Measurements from ENCODE around the gene JAKMIP1. TPM values are rescaled to one million over a fixed set of nuclear protein-coding genes. Genes with fewer than 3 reads are reported as not detected.

Gene JAKMIP1
- total RNA-seq, 1 donor from 2014 or later = 0.89 TPM

- Mint-ChIP-seq H3K4me3 (ENCODE audit: low read depth) (no peak overlapping the region), H3K36me3 (ENCODE audit: insufficient read depth) (no peaks in the 10 kb centered on the region), H3K27ac (no peak overlapping the region), H3K4me1 (ENCODE audit: low read depth) (no peaks in the 10 kb centered on the region), H3K27me3 (peaks cover 36% of the 10 kb centered on the region), H3K9me3 (ENCODE audit: low read depth) (no peaks in the 10 kb centered on the region)
- no peak for DNase-seq (ENCODE audit: low spot score, unreplicated experiment)
- TF ChIP-seq CTCF (IDR thresholded peaks at IDR 0.05; ENCODE audit: unreplicated experiment) = no peak
These were observed 186.8 kb downstream of the JAKMIP1 start for GRCh38 chr4:6013564-6013963.

- Mint-ChIP-seq H3K4me1 (ENCODE audit: low read depth) (no peaks in the 10 kb centered on the region), H3K4me3 (ENCODE audit: low read depth) (no peak overlapping the region), H3K27ac (no peak overlapping the region), H3K9me3 (ENCODE audit: low read depth) (no peaks in the 10 kb centered on the region), H3K27me3 (peaks cover 42% of the 10 kb centered on the region), H3K36me3 (ENCODE audit: insufficient read depth) (no peaks in the 10 kb centered on the region)
- no peak for TF ChIP-seq CTCF (IDR thresholded peaks at IDR 0.05; ENCODE audit: unreplicated experiment)
- no peak for DNase-seq (ENCODE audit: low spot score, unreplicated experiment)
These were observed 188.1 kb downstream of the JAKMIP1 start for GRCh38 chr4:6012200-6012599.

- Mint-ChIP-seq H3K27ac (no peak overlapping the region), H3K36me3 (ENCODE audit: insufficient read depth) (no peaks in the 10 kb centered on the region), H3K9me3 (ENCODE audit: low read depth) (no peaks in the 10 kb centered on the region), H3K4me3 (ENCODE audit: low read depth) (no peak overlapping the region), H3K27me3 (peaks cover 47% of the 10 kb centered on the region), H3K4me1 (ENCODE audit: low read depth) (no peaks in the 10 kb centered on the region)
- no peak for DNase-seq (ENCODE audit: low spot score, unreplicated experiment)
- no peak for TF ChIP-seq CTCF (IDR thresholded peaks at IDR 0.05; ENCODE audit: unreplicated experiment)
These were observed 188.7 kb downstream of the JAKMIP1 start for GRCh38 chr4:6011686-6012085.

- no peak for DNase-seq (ENCODE audit: low spot score, unreplicated experiment)
- Mint-ChIP-seq H3K4me1 (ENCODE audit: low read depth) (no peaks in the 10 kb centered on the region), H3K27me3 (peaks cover 51% of the 10 kb centered on the region), H3K4me3 (ENCODE audit: low read depth) (no peak overlapping the region), H3K36me3 (ENCODE audit: insufficient read depth) (no peaks in the 10 kb centered on the region), H3K9me3 (ENCODE audit: low read depth) (no peaks in the 10 kb centered on the region), H3K27ac (no peak overlapping the region)
- TF ChIP-seq CTCF (IDR thresholded peaks at IDR 0.05; ENCODE audit: unreplicated experiment) = no peak
These were observed 189.1 kb downstream of the JAKMIP1 start for GRCh38 chr4:6011271-6011671.

- Mint-ChIP-seq H3K9me3 (ENCODE audit: low read depth) (no peaks in the 10 kb centered on the region), H3K4me3 (ENCODE audit: low read depth) (no peak overlapping the region), H3K4me1 (ENCODE audit: low read depth) (no peaks in the 10 kb centered on the region), H3K27me3 (peaks cover 54% of the 10 kb centered on the region), H3K27ac (no peak overlapping the region), H3K36me3 (ENCODE audit: insufficient read depth) (no peaks in the 10 kb centered on the region)
- TF ChIP-seq CTCF (IDR thresholded peaks at IDR 0.05; ENCODE audit: unreplicated experiment) = no peak
- DNase-seq (ENCODE audit: low spot score, unreplicated experiment) = no peak
These were observed 189.6 kb downstream of the JAKMIP1 start for GRCh38 chr4:6010789-6011188.

Measured in progenitor cell of endocrine pancreas (in vitro differentiated cells).